Cardiac atrium fibroblast (primary cell): ENCODE results near the gene CPA1. TPM values are rescaled to one million over a fixed set of nuclear protein-coding genes. Genes with fewer than 3 reads are reported as not detected.

Source experiments
- total RNA-seq: library from RNA; depleted of rRNA; stranded (reverse); fragments of >200 nt; gene quantifications from 2 replicates; pipeline ENCODE4 v1.2.3, GENCODE V29; 2015

CPA1 gene
- 0.54 TPM in 1 of 2 replicates, not detected in the other for total RNA-seq

DNA sequence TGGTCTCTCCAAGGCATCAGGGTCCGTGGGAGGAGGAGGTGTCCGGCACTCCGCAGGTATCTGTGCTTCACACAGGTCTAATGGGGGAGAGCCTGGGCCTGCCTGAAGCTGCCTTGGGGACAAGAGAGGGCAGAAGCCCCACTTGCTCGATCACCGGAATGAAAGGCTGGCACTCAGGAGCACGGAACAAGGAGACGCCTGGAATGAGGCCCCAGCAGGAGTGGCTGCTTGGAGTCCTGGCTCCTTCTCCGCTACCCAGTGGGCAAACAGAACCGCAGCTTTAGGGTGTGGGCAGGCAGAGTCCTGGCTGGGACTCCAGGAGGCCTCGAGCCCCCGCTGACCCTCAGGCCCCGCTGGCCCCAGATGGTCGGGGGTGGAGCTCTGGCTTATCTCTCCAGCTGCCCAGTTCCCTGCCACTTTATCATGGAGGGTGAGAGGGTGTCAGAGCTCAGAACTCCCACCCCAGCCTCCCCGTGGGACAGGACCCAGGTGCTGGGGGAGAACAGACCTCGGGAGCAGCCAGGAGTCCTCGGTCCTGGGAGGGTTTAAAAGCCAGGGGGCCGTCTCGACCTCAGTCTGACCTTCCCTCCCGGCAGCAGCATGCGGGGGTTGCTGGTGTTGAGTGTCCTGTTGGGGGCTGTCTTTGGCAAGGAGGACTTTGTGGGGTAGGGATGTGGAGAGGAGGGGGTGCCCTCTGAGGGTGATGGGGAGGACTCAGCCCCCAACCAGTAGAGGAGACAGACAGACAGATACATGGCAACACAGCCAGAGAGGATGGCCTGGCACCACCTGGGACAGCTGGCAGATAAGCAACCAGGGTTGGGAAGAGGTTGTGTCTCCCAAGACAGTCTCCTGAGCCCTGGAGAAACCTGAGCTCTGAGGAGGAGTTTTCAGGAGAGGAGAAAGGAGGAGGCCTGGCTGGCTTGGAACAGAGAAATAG lies at the start of gene CPA1:
TSS of gene CPA1 (plus strand) at position 574 of the 940 bp plus-strand sequence. CDS start at position 601, 27 bp downstream.

DNA sequence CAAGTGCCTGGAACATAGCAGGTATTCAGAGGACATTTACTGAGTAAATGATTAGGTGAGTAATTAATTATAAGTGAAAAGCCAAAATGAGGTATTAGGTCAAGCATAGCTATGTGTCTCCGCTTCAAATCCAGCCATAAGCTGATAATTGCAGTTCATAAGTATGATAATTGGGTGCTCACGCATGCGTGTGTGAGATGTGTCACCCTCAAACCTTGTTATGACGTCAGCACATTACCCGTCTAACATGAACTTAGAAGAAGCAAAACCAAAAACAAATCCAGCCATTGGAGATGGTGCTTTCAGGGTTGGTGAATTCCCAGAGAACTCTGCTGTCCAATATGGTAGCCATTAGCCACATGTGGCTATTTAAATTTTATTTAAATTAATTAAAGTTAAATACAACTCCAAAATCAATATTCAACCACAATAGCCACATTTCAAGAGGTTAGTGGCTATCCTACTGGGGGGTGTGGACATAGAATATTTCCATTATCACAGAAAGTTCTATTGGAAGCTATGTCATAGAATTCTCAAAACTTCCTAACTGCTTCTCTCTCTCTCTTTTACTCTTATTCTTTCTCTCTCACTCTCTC lies 35.9 kb upstream of the CPA1 start, which contains the start of gene CPA5:
TSS of gene CPA5 (plus strand) at position 546 of the 596 bp plus-strand sequence. CDS start 1,670 bp downstream, outside the sequence.

Other genes starting within 250 kb of the CPA1 start
- 7.6 and 8.5 TPM in 2 replicates for gene TMEM209, start 175.1 kb upstream of the CPA1 start, total RNA-seq
- gene SSMEM1, start 172.6 kb upstream of the CPA1 start, total RNA-seq = not detected in 2 replicates
- gene CPA2, start 113.6 kb upstream of the CPA1 start, total RNA-seq = not detected in 2 replicates
- gene CPA4, start 87.3 kb upstream of the CPA1 start, total RNA-seq = 56.7 and 90.1 TPM in 2 replicates
- gene CPA5, start 35.7 kb upstream of the CPA1 start, total RNA-seq = not detected in 2 replicates
- gene CEP41, start 60.5 kb downstream of the CPA1 start, total RNA-seq = 6.9 and 9.4 TPM in 2 replicates
- 289 and 504 TPM in 2 replicates for gene MEST, start 111.6 kb downstream of the CPA1 start, total RNA-seq